ENCODE measurements around the gene EFEMP1.

Gene EFEMP1, protein sequence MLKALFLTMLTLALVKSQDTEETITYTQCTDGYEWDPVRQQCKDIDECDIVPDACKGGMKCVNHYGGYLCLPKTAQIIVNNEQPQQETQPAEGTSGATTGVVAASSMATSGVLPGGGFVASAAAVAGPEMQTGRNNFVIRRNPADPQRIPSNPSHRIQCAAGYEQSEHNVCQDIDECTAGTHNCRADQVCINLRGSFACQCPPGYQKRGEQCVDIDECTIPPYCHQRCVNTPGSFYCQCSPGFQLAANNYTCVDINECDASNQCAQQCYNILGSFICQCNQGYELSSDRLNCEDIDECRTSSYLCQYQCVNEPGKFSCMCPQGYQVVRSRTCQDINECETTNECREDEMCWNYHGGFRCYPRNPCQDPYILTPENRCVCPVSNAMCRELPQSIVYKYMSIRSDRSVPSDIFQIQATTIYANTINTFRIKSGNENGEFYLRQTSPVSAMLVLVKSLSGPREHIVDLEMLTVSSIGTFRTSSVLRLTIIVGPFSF

DNA sequence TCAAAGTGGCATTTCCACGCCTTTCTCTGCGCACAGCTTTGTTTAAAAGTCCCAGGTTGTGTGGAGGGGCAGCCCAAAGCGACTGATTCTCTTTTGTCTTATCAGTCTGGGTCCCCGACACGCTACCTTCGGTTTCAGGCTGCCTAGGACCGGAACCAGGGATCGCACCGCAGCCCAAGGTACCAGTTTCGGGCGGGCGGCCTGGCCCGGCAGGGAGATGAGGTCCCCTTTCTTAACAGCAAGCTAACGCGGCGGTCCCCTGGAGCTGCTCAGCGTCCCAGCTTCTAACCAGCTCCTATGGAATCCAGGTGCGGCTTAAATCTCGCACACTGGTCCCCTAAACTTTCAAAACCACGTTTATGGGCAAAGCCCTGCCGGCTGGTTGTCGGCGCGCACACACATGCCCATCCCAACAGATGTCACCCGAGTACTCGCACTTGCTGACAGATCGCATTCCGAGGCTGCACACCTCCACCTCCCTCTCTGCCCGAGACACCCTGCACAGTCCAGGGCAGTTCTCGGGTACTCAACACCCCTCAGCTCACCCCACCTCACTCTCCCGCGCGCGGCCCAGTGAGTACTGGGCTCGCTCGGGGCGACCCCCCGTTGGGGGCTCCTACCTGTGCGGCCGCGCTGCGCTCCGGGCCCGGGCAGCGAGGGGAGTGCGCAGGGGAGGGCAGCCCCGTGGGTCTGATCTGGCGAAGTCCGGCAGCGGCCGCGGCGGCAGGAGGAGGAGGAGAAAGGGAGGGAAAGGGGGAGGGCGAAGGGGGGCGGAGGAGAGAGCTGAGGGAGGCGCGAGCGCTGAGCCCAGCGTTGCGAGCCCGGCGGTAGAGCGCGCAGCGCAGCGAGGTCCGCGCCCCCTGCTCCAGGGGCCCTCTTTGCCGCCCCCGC lies at the start of gene EFEMP1:
TSS of gene EFEMP1 (minus strand) at position 692 of the 891 bp plus-strand sequence. CDS start 1,342 bp downstream, outside the sequence.
- DNase-seq, result no peak

- no peak for DNase-seq
Measured at GRCh38 chr2:55970500-55970899, 46.9 kb upstream of the EFEMP1 start.

GRCh38 chr2:55968941-55969340 lies 45.4 kb upstream of the EFEMP1 start:
- DNase-seq, result no peak

DNA sequence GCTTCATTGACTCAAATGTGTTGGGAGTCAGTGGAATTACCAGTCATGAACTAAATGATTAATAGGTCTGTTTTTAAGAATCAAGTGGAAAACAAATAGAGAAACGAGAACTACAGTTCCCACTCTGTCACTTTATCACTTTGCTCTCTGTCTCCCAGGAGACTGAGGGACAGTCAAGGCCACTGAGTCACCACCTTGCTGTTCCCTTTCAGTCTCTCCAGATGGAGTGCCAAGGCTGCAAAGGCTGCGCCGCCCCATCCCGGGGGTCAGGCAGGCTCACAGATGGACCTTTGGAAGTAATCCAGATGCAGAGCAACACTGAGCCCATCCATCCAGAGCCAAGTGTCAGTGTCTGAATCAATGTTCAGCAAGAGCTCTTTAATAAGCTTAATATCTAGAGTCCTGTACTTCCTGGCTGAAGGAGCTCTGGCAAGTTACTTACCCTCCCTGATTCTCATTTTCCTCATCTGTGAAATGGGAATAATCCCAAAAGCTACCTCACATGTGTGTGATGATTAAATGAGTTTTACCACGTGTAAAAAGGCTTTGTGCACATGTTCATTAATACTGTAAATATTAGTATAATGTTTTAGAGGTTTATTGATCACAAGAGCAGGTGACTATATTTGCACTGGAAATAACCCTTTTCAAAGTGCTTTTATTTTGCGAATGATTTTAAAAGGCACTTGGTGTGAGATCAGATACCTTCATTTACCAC lies 43.0 kb upstream of the EFEMP1 start:
- DNase-seq, result no peak

DNA sequence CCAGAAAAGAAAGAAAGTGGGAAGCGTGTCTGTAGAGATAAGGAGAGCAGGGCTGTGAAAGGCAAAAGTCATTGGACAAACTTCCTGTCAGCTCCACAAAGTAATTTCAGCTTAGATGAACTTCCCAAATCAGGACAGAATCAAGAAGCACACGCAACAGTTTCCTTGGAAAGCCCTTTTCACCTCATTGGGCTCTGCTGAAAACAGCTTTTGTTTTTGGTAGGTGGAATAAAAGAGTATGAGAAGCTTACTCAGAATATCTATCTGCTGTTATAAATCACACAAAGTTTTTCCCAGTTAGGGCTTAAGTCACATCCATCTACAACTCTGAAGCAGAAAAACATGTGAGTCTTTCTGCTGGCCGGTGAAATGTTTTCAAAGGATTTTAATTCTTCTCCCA lies 42.4 kb upstream of the EFEMP1 start:
- no peak for DNase-seq

DNA sequence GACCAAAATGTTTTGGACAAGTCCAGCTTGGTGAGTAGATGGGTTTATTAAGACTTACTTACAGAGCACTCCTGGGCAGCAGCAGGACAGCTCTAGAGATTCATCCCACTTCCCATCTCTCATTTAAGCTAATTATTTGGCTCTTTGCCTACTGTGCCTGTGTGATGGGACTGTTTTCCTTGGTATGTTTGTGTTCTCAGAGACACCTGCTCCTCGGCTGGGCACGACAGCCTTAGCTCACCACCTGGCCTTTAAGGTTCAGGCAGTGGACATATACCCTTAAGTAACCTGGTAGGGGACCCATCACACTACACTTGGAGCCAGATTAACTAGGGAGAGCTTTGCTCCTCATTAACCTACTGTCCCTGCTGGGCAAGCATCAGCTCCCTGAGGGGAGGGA lies 41.7 kb upstream of the EFEMP1 start:
- DNase-seq, result no peak

DNA sequence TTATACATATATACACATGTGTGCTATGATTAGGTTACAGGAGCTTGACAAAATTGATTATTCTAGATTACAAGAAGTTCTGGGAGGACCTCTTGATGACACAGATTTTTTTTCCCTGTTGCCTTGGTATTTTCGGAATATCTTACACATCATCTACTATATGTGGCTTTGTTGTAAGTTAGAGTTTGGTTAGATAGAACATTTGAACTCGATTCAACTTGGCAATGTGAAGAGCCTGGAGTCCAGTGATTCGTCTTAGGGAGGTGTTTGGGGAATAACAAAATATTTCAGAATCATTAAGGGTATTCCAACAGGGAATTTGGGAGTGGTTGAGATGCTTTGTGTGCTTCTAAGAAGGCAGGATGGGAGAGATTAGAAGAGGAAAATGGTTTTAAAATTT lies 39.3 kb upstream of the EFEMP1 start:
- no peak for DNase-seq

DNA sequence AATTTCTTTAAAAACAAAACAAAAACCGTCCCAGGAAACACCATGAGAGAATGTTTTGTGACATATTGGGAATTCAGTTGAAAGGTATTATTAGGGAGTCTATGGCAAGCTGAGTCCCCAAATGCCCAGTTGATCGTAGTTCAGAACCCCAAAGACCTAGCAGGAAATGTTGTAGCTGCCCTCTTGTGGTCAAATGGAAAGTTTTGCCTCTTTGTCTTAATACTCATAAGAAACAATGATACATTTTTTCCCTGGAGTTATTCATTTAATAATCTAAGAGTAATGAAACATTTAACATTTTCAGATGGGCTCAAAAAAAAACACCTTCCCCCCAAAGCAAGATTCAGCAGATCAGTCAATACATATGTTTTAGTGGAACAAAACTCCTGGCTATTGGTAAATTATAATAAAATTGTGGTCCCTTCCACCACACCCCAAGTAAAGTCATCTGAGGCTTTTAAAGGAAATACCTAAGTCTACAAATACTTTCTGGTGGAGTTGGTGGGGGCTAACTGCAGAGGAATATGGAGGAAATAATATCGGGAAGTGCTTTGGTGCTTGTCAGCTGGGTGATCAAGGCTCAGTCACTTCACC lies 37.8 kb upstream of the EFEMP1 start:
- no peak for DNase-seq

- no peak for DNase-seq
Measured at GRCh38 chr2:55958756-55959155, 35.2 kb upstream of the EFEMP1 start.

- DNase-seq, result no peak
Measured at GRCh38 chr2:55957142-55957541, 33.6 kb upstream of the EFEMP1 start.

DNA sequence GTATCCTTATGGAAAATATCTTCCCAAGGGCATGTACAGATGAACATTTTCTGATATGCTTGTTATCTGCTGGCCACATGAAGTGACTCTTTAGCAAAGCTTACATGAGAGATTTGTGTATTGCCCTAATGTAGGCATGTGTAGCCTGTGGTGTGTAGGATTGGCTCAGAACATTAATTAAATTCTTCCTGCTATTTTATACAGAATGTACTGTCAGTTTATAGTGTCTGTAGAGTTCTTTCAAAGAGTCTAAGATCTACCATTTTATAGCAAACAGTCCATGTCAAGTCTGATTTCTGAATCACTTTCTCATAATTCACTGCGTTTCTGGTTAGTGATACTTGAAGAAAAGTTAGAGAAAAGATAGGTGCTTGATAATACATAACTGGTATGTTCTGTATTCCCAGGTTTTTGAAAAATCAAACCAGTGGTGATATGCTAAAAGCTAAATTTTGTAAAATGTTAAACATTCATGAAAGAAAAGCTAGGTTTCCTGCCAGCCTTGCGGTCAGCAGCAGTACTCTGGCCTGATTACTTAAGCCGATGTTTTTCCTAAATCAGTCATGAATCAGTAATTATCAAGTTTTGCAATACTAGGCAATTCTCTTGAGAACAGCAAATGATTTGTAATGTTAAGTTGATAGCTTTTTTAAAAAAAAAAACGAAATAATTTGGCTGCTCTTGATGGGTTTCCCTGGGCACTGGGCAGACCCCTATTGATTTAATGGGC lies 30.9 kb upstream of the EFEMP1 start:
- DNase-seq, result no peak

DNA sequence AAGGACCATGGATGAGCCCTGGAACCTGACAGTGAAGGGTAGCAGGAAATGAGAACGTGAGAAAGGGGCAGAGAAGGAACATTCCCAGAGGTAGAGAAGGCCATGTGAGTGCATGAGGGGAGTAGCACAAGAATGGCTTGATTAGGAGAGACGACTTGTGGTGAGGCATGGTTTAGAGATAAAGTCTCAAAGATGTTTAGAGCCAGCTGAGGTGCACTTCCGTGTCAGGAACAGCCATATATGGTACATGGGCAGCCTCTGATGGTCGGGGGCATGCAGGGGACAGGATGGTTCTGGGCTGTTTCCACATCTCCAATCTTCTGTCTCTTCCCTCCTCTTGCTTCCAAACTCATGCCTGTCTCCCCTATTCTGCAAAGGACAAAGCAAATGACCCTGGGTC lies 28.8 kb upstream of the EFEMP1 start:
- no peak for DNase-seq

- no peak for DNase-seq
Measured at GRCh38 chr2:55951533-55951932, 28.0 kb upstream of the EFEMP1 start.

GRCh38 chr2:55949613-55950012 lies 26.0 kb upstream of the EFEMP1 start:
- DNase-seq, result no peak

DNA sequence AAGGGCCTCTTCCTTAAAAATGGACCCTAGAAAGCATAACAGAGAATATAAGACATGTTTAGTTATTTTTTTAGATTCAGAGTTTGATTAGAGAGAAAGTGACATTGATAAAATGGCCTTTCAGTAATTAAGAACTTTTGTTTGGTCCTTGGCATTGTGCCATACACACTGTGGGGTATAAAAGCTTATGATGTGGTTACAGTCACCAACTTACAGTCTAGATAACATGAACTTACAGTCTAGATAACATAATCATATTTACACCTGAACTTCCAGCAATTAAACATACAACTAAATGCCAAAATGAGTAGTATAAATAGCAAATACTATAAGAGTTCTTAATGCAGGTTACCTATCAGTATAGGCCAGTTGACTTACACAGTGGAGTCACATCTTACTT lies 25.6 kb upstream of the EFEMP1 start:
- no peak for DNase-seq

GRCh38 chr2:55948176-55948923 lies 24.8 kb upstream of the EFEMP1 start:
- DNase-seq, result no peak

- DNase-seq, result no peak
Measured at GRCh38 chr2:55947752-55948151, 24.2 kb upstream of the EFEMP1 start.

- DNase-seq, result no peak
Measured at GRCh38 chr2:55946793-55947192, 23.2 kb upstream of the EFEMP1 start.

DNA sequence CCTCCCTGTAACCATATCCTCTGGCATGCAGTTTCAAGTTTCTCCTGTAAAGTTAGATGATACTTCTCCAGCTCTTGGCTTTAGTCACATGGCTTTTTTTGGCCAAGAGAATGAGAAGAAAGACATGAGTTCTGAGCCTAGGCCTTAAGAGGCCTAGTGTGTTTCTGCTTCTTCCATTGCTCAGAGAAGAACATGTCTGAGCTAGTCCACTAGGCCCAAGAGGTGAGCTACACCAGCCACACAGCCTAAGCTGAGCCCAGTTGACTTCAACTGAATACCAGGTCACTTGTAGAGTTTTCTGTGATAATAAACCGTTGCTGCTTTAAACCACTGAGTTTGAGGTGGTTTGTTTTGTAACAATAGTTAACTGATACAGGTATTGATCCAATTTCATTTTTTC lies 19.9 kb upstream of the EFEMP1 start:
- no peak for DNase-seq

- DNase-seq, result no peak
Measured at GRCh38 chr2:55936351-55936750, 12.8 kb upstream of the EFEMP1 start.

DNA sequence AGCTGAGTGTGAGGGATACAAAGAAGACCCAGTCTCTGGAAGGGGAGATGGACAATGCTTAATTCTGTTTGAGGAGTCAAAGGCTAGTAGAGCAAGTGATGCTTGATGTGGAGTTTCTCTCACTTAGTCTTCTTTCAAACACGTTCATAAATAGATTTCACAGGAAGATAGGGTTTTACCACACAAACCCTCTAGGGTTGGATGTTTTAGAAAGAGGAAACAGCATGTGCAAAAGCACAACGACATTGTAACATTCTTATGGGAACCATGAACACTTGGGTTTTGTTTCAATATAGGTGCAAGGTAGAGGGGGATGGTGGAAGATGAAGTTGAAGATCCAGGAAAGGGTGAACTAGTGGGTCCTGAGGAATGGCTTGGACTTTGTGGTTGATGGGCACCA lies 10.8 kb upstream of the EFEMP1 start:
- no peak for DNase-seq
